ENCODE data around the gene NUP205.

GRCh38 chr7:135557455-135558336, at the start of gene NUP205:
- TF ChIP-seq CTCF (IDR thresholded peaks at IDR 0.05; ENCODE audit: low read length), result no peak
- no peak for TF ChIP-seq EZH2 (IDR thresholded peaks at IDR 0.05; ENCODE audit: borderline replicate concordance, low read length)

Measured in OCI-LY1 (cell line).